Thoracic aorta (tissue), 2 donors: ENCODE data around the gene INO80D. TPM values are rescaled to one million over a fixed set of nuclear protein-coding genes. Genes with fewer than 3 reads are reported as not detected.
"Not testable (repeated sequence)": the region's sequence is repeated elsewhere in the genome, so short reads cannot be mapped to it uniquely, and the experiment has no call there.

ENCODE experiments used
- ATAC-seq: fragments of 150-250 bp; one replicate; pipeline ENCODE4 v1.8.0; 2017; ENCODE audit warnings: low read depth; ENCODE audit not compliant: insufficient number of reproducible peaks, low FRiP score
- DNase-seq: peaks from one replicate; pipeline ENCODE4 v3.0.0-alpha.2; 2020; ENCODE audit warnings: low spot score
- H3K27ac ChIP-seq, 2 donors: fragments of 200-600 bp; sonication (generic); 1 replicate in 1 of 2; 2 replicates in 1 of 2; pipeline ENCODE4 v1.5.1; 2016; ENCODE audit warnings: mild to moderate bottlenecking in 2 of 2, moderate library complexity in 2 of 2
- H3K27me3 ChIP-seq: fragments of 200-600 bp; sonication (generic); replicated peaks from 2 replicates; pipeline ENCODE4 v1.6.0; 2016; ENCODE audit warnings: mild to moderate bottlenecking; ENCODE audit not compliant: insufficient read depth
- H3K36me3 ChIP-seq: fragments of 200-600 bp; sonication (generic); one replicate; pipeline ENCODE4 v1.5.1; 2016
- H3K4me1 ChIP-seq, 2 donors: fragments of 200-600 bp; sonication (generic); 1 replicate in 1 of 2; 2 replicates in 1 of 2; pipeline versions ENCODE4 v1.5.1 to v1.6.0; 2016; ENCODE audit warnings: low read depth in 2 of 2, mild to moderate bottlenecking in 1 of 2; ENCODE audit not compliant: control insufficient read depth in 1 of 2
- H3K4me3 ChIP-seq: fragments of 200-600 bp; sonication (generic); 2 replicates; pipeline ENCODE4 v1.5.1; 2016; ENCODE audit warnings: mild to moderate bottlenecking
- H3K9me3 ChIP-seq: fragments of 200-600 bp; sonication (generic); 2 replicates; pipeline ENCODE4 v1.5.1; 2016
- total RNA-seq, 2 donors: library from RNA; depleted of rRNA; stranded (reverse); fragments of >200 nt; gene quantifications; one replicate each; pipeline versions ENCODE4 v1.1.0 to v1.2.3, GENCODE V29; 2016
- TF ChIP-seq, protein P1 (sequence below): fragments of 200-600 bp; sonication (generic); IDR thresholded peaks from one replicate; pipeline ENCODE4 v1.5.1; 2019; ENCODE audit warnings: antibody characterized with exemption

INO80D gene
- total RNA-seq, 2 donors from 2014 or later = 24.4 to 25.5 TPM

DNA sequence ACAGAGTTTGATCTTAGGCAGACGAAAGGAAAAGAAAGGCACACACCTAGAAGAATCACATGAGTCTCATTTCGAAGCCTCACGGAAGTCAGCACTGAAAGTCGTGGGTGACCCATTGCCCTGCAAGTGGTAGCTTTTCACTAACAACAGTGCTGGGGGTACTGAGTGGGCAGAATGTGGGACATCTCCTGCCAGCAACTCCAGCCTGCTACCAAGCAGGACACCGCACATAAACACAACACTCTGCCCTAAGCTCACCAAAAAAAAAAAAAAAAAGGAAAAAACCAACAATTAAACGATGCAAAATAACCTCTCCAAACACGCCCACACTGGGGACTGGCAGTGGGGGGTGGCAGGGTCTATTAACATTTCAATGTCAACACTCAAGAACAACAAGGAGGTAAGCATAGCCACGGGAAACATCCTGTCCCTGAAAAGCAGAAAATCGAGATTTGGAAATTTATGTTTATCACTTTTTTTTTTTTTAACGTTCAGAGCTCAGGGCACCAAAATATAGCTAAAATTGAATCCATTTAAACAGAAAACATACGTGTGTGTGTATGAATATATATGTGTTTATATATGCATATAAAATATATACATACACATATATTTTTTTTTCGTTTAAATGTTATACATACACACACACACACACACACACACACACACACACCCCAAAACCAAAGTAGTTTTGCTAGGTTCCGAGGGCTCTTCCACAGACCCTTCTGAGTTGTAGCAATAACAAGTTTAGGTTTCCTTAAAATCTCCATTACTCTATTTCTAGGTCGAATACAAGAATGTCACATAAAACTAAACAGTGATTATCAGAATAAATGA lies 2.2 kb downstream of the INO80D start:
- DNase-seq (no peak), ATAC-seq (no peak)
- TF ChIP-seq, protein P1, sequence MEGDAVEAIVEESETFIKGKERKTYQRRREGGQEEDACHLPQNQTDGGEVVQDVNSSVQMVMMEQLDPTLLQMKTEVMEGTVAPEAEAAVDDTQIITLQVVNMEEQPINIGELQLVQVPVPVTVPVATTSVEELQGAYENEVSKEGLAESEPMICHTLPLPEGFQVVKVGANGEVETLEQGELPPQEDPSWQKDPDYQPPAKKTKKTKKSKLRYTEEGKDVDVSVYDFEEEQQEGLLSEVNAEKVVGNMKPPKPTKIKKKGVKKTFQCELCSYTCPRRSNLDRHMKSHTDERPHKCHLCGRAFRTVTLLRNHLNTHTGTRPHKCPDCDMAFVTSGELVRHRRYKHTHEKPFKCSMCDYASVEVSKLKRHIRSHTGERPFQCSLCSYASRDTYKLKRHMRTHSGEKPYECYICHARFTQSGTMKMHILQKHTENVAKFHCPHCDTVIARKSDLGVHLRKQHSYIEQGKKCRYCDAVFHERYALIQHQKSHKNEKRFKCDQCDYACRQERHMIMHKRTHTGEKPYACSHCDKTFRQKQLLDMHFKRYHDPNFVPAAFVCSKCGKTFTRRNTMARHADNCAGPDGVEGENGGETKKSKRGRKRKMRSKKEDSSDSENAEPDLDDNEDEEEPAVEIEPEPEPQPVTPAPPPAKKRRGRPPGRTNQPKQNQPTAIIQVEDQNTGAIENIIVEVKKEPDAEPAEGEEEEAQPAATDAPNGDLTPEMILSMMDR = no peak
- H3K36me3 ChIP-seq = no peaks in the 10 kb centered on the region
- H3K9me3 ChIP-seq = no peaks in the 10 kb centered on the region
- peak overlapping the region; percentile 99 for H3K4me3 ChIP-seq
- H3K4me1 ChIP-seq = peaks cover 6 to 24% of the 10 kb centered on the region in 2 donors
- no peaks in the 10 kb centered on the region for H3K27me3 ChIP-seq
- H3K27ac ChIP-seq = peak overlapping the region; percentile 88 to 99

DNA sequence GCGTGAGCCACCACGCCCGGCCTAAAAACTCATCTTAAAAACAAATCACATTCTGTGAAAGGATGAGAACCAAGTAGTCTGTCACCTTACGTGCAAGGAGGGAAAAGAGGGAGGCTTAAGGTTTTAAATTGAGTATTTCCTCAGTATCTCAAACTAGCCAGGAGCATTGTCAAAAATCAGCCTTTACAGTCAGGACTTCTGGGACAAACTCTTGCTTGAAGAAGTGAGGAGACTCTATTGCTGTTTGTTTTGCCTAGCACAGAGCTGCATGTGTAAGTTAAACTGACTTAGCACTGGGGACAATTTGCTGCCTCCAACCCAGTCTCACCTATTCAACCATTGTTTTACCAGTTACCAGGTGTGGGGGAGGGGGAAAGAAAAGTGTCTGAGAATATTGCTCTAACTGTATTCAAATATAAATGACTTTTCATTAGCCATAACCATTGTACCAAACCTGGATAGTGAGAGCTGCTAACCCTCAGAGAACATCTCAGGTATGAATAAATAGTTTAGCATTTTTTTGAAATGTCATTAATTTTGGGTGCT lies 3.6 kb downstream of the INO80D start:
- Histone ChIP-seq H3K4me1 (peaks cover 5 to 28% of the 10 kb centered on the region in 2 donors), H3K27ac (no peak overlapping the region), H3K36me3 (no peaks in the 10 kb centered on the region), H3K4me3 (no peak overlapping the region), H3K27me3 (no peaks in the 10 kb centered on the region), H3K9me3 (no peaks in the 10 kb centered on the region)
- TF ChIP-seq, protein P1 = no peak
- DNase-seq (no peak), ATAC-seq (no peak)

DNA sequence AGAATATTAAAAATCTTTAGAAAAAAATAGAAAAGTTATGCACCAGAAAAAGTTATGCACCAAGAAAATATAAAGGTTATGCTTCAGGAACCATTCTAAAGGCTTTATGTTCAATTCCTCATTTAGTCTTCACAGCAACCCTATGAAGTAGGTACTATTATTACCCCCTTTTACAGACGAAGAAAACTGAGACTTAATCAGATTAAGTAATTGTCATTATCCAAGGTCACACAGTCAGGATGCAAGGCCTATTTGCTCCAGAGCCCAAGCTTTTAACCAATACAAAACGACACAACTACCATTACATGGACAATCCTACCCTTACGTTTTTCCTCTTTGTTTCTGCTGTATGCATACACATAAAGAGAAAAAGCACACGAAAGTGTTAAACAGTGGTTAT lies 5.0 kb downstream of the INO80D start:
- no peaks in the 10 kb centered on the region for H3K9me3 ChIP-seq
- H3K4me3 ChIP-seq = no peak overlapping the region
- H3K4me1 ChIP-seq = peaks cover 0 to 20% of the 10 kb centered on the region in 2 donors
- ATAC-seq = no peak
- no peaks in the 10 kb centered on the region for H3K27me3 ChIP-seq
- TF ChIP-seq, protein P1 = no peak
- H3K36me3 ChIP-seq = no peaks in the 10 kb centered on the region
- no peak for DNase-seq
- H3K27ac ChIP-seq = no peak overlapping the region

DNA sequence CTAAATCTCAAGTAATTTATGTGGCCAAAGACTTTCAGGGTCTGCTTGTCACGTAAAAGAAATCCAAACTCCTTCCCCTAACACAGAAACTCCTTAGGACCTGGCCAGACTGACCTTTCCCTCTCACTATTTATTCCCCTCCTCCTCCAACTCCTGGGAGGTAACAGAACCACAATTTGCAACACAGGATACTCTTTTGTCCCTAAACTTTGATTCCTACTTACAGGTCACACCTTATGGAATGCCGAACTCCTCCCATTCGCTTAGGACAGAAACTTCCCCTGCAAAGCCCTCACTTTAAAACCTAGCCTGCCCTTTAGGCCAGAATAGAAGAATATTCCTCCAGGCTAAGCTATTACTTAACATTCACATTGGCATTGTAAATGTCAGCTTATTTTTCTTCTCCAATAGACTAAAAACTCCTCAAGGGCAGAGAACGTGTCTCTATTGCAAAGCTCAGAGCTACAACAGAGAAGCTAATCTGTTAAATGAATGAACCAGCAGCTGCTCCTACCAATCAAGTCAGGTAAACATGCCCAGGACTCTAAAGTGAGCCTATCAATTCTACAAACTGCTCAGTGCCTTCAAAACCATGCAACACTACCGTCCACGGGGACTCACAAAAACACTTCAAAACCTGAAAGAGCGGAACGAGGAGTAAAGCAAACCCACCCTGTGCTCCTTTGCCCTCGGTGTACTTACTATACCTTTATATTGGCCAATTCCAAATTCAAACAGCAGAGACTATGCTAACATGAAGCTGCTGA lies 6.1 kb downstream of the INO80D start:
- ATAC-seq (no peak), DNase-seq (no peak)
- Histone ChIP-seq H3K4me3 (no peak overlapping the region), H3K27ac (no peak overlapping the region), H3K27me3 (no peaks in the 10 kb centered on the region), H3K36me3 (no peaks in the 10 kb centered on the region), H3K9me3 (no peaks in the 10 kb centered on the region), H3K4me1 (peaks cover 0 to 20% of the 10 kb centered on the region in 2 donors)
- TF ChIP-seq, protein P1 = no peak

DNA sequence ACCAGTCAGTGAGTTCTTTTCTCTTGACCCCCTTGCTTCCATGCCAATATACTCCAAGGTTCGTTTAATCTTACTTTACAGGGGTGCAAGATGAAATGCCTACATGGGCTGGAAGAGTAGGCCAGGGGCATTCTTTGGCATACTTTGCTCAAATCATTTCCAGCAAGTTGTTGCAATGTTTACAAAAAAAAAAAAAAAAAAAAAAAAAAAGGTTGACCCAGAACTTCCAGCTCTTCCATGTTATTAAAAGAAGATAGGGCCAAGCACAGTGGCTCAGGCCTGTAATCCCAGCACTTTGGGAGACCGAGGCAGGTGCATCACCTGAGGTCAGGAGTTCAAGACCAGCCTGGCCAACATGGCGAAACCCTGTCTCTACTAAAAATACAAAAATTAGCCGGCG lies 8.1 kb downstream of the INO80D start:
- not testable (repeated sequence) for ATAC-seq, H3K27ac ChIP-seq, H3K9me3 ChIP-seq, H3K4me3 ChIP-seq, H3K36me3 ChIP-seq, H3K27me3 ChIP-seq, DNase-seq
- peaks cover 0 to 11% of the 10 kb centered on the region in 2 donors for H3K4me1 ChIP-seq
